NCI-H128 (cell line): ENCODE results near the gene NSF.
"Not testable (repeated sequence)": the region's sequence is repeated elsewhere in the genome, so short reads cannot be mapped to it uniquely, and the experiment has no call there.

Source experiments
- DNase-seq: peaks from one replicate; lab custom pipeline; 2025; ENCODE audit not compliant: unreplicated experiment; lab: John Stamatoyannopoulos, UW

NSF gene

DNA sequence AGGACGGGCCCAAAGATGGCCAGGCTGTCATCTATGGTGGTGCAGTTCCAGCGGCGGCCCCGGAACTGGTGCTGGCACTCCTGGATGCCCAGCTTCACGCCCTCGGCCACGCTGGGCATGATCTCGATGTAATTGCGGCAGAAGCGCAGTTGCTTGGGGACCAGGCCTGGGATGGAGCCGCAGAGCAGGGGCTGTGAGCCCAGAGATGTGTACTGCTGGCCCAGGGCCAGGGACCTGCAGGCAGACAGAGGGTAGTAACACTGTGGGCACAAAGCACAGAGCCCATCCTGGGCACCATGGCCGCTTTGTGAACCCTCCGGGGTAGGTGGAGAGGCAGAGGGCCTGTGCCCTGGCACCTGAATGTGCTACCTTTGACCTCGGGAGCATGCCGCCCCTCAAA, 183.2 kb downstream of the NSF start:
- DNase-seq, result no peak

DNA sequence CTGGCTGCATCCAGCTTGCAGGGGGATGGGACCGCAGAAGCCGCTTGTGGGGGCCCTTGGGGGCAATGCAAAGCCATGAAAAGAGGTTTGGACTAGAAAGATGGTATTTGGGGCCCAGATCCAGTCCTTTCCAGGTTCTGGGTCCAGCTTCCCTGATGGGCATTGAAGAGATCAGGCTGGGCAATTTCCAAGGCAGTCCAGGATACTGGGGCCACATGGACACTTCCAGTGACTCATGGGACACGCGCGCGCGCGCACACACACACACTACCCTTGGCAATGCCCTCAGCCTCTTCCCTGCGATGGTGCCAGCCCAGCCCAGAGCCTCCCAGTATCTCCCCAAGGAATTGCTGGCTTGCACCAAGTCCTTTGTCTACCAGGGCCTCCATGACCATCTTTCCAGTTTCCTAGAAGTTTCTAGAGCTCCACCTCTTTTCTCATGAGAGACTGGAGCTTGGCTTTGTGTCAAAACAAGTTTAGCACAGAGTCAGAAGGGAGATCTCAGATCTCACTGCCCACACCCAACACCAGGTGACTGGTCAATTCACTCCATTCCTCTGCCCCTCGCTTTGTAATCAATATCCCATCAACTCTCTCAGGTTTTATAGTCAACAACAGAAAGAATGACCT, 183.8 kb downstream of the NSF start:
- DNase-seq, result no peak

DNA sequence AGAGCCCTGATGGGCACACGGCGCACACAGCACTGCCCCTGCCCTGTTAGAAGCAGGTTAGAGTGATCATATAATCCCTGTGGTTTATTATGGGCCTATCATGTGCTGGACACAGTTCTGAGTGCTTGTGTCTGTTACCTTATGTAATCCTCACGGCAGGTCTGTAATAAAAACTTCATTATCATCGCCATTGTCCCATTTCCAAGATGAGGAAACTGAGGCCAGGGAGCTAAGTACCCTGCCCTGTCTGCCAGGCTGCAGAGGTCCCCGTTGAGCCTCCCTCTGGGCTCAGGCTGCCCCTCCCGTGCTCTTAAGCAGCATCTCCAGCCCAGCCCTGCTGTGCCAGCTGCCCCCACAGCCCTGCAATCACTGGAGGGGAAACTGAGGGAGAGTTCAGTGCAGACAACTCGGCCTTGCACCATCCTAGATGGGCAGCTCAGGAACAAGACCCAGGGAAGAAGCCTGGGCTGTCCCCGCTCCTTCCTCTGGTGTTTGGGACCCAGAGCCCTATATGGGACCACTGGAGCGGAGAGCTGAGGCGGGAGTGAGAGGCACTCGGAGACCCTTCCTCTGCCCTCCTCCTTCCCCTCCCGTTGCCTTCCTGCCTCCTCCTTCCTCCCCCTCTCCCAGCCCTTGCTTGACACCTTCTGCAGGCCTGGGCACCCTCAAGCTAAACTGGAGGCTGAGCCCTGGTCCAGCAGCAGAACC, 186.0 kb downstream of the NSF start:
- no peak for DNase-seq

DNA sequence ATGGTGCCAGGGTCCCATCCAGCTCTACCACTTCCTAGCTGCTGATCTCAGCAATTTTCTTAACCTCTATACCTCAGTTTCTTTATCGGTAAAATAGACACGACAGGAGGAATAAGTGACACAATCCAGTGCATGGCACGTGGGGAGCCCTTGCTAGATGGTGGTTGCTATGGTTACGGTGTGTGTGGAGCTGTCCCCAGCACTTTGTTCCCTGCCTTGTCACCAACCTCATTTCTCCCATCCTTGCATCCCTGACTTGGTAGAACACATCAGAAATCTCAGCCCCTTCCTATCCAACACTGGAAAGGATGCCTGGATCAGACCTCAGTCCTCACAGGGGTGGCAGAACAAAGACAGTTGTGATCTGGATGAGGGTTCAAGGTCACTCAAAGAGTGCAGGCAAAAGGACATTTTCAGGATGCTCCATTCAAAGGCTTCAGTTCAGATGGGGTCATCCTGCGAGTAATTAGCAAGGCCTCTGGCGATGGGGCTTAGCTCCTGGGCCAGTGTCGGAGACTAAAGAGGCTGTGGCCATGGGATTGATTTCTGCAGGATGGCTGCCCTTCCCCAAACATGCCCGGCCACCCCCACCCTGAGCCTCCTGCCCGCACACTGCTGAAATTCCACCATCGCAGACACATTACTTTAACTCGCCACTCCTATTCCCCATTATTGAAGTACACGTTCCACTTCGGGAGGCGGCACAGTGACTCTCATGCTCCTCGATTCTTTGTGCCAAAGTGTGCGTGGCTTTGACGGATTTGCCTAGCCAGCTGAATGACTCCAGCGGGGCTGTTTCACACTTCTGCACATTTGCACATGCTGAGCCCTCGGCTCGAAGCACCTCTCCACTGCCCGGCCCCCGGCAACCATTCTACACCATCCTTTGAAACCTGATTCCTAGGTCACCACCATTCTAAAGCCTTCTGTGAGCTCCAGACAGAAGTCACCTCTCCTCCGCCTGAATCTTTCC, 187.8 kb downstream of the NSF start:
- DNase-seq, result no peak

DNA sequence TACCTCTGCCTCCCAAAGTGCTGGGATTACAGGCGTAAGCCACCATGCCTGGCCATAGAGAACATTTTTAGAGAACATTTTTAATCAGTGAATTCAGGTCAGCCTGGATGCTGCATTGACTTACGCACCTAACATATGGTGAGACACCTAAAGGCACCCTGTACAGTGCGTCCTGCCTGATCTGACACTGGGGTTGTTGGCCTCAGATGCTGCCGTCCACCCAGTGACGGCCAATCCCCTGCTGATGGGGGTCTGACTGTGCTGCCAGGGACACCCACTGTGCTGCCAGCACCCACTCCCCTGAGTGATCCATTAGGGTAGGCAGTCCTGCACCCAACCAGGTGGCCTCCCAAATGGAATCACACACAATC, 189.5 kb downstream of the NSF start:
- DNase-seq, result no peak

DNA sequence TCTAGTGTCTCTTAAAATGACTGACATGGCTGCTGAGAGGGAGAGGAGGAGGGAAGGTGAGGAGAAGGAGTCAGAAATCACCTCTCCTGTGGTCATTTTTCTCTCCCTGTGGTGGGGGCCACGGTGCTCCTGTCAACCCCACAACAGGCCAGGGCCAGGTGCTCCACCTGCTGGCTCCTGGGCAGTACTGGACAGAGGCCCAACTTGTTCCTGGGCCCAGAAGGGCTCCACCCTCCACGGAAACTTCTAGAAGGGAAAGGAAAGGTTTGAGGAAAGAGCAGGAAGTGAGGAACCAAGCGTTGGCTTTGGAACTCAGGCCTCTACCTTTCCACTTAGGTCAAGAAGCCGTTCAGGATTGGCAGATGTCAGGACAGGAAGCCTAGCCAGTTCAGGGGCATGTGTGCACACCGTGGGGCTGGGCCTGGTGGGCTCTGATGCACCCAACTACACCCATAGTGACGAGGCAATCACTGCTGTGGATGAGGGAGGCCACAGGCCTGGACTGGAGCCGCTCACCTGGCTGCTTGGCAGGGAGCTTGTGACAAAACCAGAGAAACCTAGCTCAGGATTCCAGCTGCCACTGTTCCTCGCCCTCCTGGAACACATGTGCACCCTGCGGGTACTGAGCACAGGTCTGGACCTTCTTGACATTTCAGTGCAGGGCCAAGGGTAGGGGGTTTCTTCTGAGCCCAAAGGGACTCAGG, 191.9 kb downstream of the NSF start:
- no peak for DNase-seq

DNA sequence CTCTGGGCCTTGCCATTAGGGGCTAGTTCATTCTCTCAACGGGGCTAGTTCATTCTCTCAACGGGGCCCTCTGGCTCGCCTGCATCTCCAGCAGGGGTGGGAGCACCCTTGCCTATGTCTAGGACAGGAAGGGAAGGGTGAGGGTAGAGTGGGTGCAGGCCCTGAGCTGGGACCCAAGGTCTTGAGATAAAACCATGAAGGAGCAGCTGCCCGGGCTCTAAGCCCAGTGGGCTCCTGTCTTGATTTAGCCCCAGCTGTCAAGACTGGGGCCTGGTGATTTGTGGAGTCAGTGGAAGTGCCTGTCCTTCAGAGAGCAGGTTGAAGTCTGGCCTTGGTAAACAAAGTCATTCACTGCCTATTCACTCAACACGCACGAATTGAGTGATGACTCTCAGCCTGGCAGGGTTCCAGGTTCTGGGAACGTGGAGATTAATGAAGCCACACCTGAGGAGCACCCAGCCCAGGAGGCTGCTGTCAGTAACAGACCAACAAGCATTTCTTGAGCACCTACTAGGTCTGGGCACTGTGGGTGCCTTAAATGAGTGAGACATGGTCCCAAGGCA, 192.6 kb downstream of the NSF start:
- no peak for DNase-seq

DNA sequence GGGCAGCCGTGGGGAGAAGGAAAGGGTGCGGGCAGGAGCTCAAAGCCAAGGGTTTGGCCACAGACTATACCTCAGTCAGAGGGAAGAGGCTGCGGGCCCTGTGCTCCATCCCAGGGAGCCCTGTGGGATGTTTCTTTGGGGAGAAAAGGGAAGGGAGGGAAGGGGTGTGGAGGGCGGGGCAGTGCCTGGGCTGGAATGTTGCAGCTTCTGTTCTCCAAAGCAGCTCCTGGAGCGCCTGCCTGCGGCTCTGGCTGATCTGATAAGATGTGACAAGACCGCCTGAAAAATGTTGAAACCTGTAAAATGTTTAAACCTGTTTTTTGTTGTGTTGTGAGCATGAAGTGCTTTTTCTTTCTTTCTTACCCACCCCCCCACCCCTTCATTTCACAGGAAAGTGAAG, 195.2 kb downstream of the NSF start:
- no peak for DNase-seq

DNA sequence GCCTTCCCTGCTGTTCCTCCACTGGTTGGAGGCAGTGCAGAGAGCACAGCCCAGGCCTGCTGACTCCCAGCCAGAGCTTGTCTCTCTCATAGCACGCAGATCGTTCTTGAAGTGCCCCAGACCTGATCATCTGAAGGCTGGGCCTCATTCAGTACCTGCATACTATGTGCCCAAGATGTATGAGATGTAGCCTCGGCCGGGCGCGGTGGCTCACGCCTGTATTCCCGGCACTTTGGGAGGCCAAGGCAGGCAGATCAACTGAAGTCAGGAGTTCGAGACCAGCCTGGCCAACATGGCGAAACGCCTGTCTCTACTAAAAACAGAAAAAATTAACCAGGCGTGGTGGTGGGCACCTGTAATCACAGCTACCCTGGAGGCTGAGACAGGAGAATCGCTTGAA, 197.0 kb downstream of the NSF start:
- no peak for DNase-seq

DNA sequence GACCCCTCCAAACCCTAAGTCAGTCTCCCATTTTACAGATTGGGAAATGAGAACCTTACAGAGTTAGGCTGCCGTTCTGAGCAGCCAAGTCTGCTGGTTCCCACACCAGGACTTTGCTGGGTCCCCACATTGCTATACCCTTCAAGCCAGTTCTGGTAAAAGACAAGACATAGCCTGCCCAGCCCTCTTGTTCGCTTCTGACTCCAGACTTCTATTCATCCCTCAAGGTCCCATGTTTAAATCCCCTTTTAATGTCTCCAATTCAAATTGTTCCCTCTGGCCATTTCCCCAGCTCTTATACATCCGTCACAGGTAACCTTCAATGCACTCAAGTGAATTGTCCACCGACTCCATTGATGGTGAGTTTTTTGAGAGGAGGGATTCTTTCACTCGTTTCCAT, 197.8 kb downstream of the NSF start:
- DNase-seq, result no peak

DNA sequence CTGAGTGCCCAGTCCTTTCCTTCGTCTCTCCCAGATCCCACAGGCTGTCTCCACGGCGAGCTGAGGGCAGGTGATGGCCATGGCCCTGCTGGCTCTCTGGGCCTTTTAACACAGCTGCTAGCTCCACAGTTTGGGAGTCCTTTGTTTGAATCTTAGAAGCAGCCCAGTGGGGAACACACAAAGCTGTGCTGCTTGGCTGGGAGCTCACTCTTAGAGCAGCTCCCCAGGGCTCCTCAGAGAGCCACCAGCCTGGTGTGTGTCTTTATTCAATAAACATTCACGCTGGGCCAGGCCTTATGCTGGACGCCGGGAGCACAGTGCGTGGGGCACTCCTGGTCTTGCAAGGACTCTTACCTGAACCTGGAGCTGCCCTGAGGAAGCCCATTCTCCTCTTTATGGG, 198.3 kb downstream of the NSF start:
- DNase-seq, result no peak

DNA sequence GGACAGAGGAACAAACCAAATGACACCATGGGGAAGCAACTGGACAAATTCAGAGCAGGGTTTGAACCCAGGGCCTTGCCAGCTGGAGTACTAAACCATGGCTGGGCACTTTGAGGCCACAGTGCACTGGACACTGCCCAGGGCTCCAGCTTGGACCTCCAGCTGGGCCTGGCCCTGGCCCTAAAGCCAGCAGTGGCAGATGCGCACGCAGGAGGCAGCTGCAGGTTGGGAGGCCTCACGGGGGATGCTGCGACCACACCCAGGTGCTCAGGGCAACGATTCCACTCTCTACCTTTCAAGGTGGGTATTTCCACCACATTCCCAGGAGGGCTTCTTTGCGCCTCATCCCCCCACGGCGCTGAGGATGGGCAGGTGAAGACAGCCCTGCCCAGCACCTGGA, 199.1 kb downstream of the NSF start:
- DNase-seq, result no peak

DNA sequence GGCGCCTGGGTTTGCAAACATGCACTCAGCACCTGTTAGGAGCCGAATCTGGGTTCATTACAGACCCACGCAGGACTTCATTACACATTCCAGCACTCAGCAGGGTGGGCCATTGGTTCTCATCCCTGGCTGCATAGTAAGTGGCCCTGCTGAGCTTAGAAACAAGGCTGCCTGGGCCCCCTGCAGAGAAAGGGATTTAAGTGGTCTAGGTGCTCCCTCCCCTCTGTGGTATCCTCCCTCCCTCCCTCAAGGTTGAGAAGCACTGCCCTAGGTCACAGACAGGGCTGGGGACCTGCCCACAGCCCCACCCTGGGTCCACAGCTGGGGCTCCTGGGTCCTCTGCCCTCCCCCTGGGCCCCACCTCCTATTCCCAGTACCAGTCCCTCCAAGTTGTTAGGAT, 199.7 kb downstream of the NSF start:
- DNase-seq, result no peak

DNA sequence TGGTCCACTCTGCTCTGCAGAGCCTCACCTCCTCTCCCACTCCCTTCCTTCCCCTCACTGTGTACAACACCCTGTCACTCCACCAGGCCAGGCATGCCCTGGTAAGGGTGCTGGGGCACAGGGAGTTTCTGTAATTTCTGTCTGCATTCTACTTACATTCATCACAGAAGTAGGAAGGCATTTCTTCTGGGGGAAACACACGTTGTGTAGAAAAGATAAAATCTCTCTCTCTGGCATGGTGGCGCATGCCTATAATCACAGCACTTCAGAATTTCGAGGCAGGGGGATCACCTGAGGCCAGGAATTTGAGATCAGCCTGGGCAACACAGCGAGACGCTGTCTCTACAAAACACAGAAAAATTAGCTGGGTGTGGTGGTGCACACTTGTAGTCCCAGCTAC, 201.1 kb downstream of the NSF start:
- DNase-seq, result no peak

DNA sequence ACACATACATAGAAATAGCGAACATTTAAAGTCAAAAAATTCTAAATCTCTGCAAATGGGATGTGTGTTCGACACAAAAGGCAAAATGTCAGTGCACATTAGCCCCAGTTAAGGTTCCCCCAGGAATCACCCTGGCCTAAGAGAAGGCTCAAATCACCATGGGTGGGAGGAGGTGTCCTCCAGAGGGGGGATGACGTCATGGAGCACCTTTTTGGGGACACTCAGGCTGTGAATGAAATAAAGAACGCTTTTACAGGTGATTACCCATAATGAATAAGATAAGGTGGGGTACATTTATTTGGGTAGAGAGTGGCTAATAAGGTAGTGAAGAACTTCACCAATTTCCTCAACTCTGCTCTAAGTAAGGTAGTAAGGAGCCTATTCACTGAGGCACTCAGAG, 201.6 kb downstream of the NSF start:
- no peak for DNase-seq

DNA sequence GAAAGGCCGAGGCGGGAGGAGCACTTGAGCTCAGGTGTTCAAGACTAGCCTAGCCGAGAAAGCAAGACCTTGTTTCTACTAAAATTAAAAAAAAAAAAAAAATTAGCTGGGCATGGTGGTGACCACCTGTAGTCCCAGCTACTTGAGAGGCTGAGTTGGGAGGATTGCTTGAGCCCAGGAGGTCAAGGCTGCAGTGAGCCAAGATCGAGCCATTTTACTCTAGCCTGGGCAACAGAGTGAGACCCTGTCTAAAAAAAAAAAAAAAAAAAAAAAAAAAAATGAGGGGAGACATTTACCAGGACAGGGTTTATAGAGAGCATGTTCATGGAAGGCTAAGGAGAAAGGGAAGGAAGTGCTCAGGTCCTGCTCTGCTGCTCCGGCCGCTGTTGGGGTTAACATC, 202.6 kb downstream of the NSF start:
- DNase-seq, result not testable (repeated sequence)

DNA sequence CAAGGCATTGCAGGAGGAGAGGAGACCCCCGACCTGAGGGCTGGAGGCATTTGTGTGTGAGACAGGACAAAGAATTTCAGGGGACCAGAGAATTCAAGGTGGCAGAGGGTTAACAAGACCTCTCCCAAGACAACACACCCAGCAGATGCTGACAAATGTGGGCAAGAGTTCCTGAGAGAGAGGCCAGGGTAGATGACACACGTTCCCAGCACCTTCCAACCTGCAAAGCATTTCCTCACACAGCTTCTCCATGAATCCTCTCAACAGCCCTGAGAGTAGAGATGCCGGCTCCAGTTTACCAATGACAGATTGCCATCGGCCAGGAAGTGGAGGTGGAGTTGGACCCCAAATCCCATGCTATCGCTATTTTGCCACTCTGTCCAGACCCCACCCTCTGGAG, 203.1 kb downstream of the NSF start:
- DNase-seq, result no peak

DNA sequence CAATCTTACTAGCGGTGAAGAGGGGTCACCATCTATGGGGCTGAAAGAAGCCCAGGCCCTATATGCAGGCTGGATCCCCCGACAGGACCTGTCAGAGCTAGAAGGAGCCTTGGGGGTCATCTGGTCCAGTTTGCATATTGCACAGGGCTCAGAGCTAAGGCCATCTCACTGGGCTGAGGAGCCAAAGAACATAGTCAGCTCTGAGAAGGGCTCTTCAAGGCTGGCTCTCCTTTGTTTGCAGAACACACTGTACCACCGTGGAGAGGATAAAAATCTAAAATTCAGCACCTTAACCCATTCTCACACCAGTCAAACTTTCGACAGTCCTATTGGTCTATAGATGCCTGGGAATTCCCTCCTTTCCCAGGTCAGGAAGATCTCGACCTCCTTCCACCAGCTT, 203.8 kb downstream of the NSF start:
- DNase-seq, result no peak

DNA sequence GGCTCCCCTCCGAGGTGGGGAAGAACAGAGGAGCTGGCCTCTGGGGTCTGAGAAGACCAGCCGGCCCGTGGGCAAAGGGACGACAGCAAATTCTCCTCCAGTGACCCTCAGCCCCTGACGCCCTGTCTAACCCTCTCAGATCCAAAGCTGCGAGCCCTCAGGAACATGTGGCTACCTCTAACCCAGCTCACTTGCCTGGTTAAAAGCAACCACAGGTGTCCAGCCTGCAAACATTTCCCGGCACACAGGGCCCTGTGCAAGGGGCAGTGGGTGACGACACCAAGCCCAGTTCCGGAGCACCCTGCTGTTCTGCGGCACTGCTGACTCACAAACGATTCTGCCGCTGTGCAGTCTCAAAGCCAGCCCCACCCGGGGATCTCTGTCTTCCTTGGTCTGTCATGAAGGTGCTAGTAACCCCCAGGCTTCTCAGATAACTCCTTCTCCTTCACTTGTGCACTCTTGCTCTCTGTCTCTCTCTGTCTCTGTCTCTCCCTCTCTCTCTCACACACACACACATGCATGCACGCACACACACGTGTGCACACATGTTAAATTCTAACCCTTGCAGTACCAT, 205.0 kb downstream of the NSF start:
- no peak for DNase-seq

DNA sequence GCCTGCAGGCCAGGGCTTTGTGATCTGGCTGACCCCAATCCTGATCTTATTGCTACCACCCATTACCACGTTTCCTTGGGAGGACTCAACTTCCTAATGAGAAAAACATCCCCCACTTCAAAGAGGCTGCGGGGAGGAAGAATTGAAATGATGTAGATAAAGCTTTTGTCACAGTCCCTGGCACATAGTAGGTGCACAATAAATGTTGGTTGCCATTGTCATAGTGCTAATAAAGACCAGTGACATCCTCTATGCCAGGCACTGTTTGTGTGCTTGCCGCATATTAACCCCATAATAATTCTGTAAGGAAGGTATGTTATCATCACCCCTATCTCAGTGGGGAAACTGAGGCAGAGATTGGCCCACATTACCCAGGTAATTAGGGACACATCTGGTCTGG, 205.6 kb downstream of the NSF start:
- no peak for DNase-seq

DNA sequence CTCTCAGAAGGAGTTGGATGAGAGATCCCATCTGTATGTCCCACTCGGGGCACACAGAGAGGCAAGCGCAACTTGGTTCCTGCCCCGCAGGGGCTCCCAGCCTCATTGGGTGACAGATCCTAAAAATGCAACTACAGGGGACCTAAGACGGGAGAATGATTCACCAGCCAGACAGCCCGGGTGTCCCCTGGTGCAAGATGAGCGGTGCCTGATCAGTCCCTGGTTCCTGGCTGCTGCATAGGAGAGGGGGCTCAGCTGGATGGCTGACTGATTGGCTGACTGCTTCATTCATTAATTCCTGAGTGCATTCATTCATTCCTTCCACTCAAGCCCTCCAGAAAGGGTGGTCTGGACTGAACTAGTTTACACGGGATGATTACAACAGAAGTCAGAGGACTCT, 206.1 kb downstream of the NSF start:
- no peak for DNase-seq
